PC-9 (cell line): ENCODE measurements around the gene ACVR1.

Experiments used
- CTCF ChIP-seq: fragments of 200-600 bp; sonication (generic); conservative IDR thresholded peaks from 2 replicates; pipeline ENCODE4 v1.6.1; 2017; ENCODE audit warnings: mixed run types, antibody characterized with exemption, mild to moderate bottlenecking, moderate library complexity
- EZH2 ChIP-seq: fragments of 200-600 bp; sonication (generic); IDR thresholded peaks from 2 replicates; pipeline ENCODE4 v1.8.0; 2017; ENCODE audit warnings: antibody characterized with exemption, low read depth

GRCh38 chr2:157900684-157901083 lies 24.6 kb upstream of the ACVR1 start:
- TF ChIP-seq CTCF (no peak), EZH2 (no peak)
